ENCODE data around the gene LCLAT1.
"Not testable (repeated sequence)": the region's sequence is repeated elsewhere in the genome, so short reads cannot be mapped to it uniquely, and the experiment has no call there.

The LCLAT1 gene

GRCh38 chr2:30612371-30612770 lies 165.3 kb downstream of the LCLAT1 start:
- no peak for DNase-seq

GRCh38 chr2:30613001-30613400 lies 166.0 kb downstream of the LCLAT1 start:
- DNase-seq = no peak

- not testable (repeated sequence) for DNase-seq
Measured at GRCh38 chr2:30614227-30614626, 167.2 kb downstream of the LCLAT1 start.

GRCh38 chr2:30615926-30616325 lies 168.9 kb downstream of the LCLAT1 start:
- DNase-seq = no peak

GRCh38 chr2:30620102-30620501 lies 173.1 kb downstream of the LCLAT1 start:
- DNase-seq = no peak

- no peak for DNase-seq
Measured at GRCh38 chr2:30621836-30622235, 174.8 kb downstream of the LCLAT1 start.

GRCh38 chr2:30622452-30622851 lies 175.4 kb downstream of the LCLAT1 start:
- no peak for DNase-seq

GRCh38 chr2:30625276-30625675 lies 178.2 kb downstream of the LCLAT1 start:
- no peak for DNase-seq

GRCh38 chr2:30625701-30626100 lies 178.7 kb downstream of the LCLAT1 start:
- DNase-seq = no peak

GRCh38 chr2:30626397-30626796 lies 179.4 kb downstream of the LCLAT1 start:
- no peak for DNase-seq

- no peak for DNase-seq
Measured at GRCh38 chr2:30627151-30627550, 180.1 kb downstream of the LCLAT1 start.

GRCh38 chr2:30628341-30628740 lies 181.3 kb downstream of the LCLAT1 start:
- DNase-seq = no peak

- no peak for DNase-seq
Measured at GRCh38 chr2:30629866-30630265, 182.8 kb downstream of the LCLAT1 start.

- DNase-seq = no peak
Measured at GRCh38 chr2:30631051-30631671, 184.1 kb downstream of the LCLAT1 start.

GRCh38 chr2:30633039-30633438 lies 186.0 kb downstream of the LCLAT1 start:
- no peak for DNase-seq

- DNase-seq = no peak
Measured at GRCh38 chr2:30636311-30636710, 189.3 kb downstream of the LCLAT1 start.

- no peak for DNase-seq
Measured at GRCh38 chr2:30639836-30640235, 192.8 kb downstream of the LCLAT1 start.

GRCh38 chr2:30641765-30642345 lies 194.8 kb downstream of the LCLAT1 start:
- DNase-seq = no peak

GRCh38 chr2:30643013-30643412 lies 196.0 kb downstream of the LCLAT1 start:
- not testable (repeated sequence) for DNase-seq

- DNase-seq = no peak
Measured at GRCh38 chr2:30643674-30644073, 196.6 kb downstream of the LCLAT1 start.

- no peak for DNase-seq
Measured at GRCh38 chr2:30645081-30645744, 198.2 kb downstream of the LCLAT1 start.

- no peak for DNase-seq
Measured at GRCh38 chr2:30645745-30646119, 198.7 kb downstream of the LCLAT1 start.

GRCh38 chr2:30647752-30648457 lies 200.9 kb downstream of the LCLAT1 start:
- no peak for DNase-seq

- DNase-seq = no peak
Measured at GRCh38 chr2:30649278-30649677, 202.2 kb downstream of the LCLAT1 start.

Data from activated CD4-positive, CD25-positive, alpha-beta regulatory T cell treated with anti-CD3 and anti-CD28 coated beads, Interleukin-2, amount 50 U/mL, for 72 hours (primary cell).